Activated T-cell treated with anti-CD3 and anti-CD28 coated beads for 24 hours (primary cell): Measurements from ENCODE around the gene FCGR3A.

Experiments used
- DNase-seq: peaks from one replicate; pipeline ENCODE4 v3.0.0-alpha.2; 2020; ENCODE audit warnings: low read depth

FCGR3A gene

GRCh38 chr1:161499099-161500039 is 50.2 kb downstream of the FCGR3A start:
- DNase-seq: no peak

- DNase-seq: no peak
These were observed 51.0 kb downstream of the FCGR3A start for GRCh38 chr1:161498646-161499045.

- no peak for DNase-seq
These were observed 51.7 kb downstream of the FCGR3A start for GRCh38 chr1:161497961-161498360.

DNA sequence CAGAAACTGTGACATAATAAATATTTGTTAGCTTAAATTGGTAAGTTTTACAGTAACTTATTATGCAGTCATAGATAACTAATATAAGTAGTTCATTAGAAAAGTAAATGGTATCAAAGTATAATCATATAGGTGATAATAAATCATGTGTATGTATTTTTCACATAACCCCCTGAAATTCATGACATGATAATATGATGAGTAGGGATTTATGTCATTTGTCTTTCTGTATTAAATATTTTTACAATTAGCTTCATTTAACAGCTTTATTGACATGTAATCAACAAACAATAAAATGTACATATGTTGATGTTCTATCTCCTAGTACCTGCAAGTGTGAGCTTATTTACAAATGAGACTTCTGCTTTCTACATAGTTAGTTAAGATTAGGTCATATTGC is 54.1 kb downstream of the FCGR3A start:
- no peak for DNase-seq

DNA sequence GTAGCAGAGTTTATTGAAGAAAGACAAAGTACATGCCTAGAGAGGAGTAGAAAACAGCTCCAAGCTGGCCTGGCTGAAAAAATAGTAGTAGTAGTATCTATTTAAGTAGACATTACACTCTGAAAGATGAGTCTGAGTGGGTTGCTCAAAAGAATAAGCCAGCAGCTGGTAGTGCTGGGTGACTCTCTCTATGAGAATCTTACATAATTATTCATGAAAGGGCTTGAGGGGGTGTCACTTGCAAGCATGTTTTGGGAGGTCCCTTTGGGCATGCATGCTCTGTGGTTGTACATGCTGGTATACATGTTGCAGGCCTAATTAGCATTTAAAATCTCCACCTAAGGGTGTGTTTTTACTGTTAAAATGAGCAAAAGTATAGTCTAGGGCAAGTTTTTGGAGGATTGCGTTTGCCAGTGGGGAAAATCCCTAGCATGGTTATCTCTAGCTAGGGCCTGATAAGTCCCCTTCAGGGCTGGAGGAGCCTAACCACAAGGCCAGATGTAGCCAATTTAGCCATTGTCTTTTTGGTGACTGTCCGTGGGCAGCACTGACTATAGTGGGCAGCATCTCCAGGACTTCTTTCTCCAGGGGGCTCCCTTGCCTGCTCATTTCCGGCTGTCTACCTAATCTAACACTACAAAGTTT is 55.4 kb downstream of the FCGR3A start:
- DNase-seq: no peak

GRCh38 chr1:161492827-161493226 is 56.8 kb downstream of the FCGR3A start:
- DNase-seq: no peak
